GM12891 (cell line): Measurements from ENCODE around the gene AZI2. TPM values are rescaled to one million over a fixed set of nuclear protein-coding genes. Genes with fewer than 3 reads are reported as not detected.

Source experiments
- DNase-seq: peaks from one replicate; pipeline ENCODE4 v3.0.0; 2011; ENCODE audit warnings: low spot score; ENCODE audit not compliant: insufficient read length
- FAIRE-seq: peaks from 2 replicates; lab custom pipeline; 2011; peaks lifted over from hg19 to GRCh38; lab: Jason Lieb, UNC
- PAX5 ChIP-seq: IDR thresholded peaks from 2 replicates; pipeline ENCODE4 v1.6.1; 2011; ENCODE audit warnings: low read length, moderate library complexity, mild to moderate bottlenecking; ENCODE audit not compliant: insufficient read depth, severe bottlenecking
- POLR2A ChIP-seq: IDR thresholded peaks from 2 replicates; pipeline ENCODE4 v1.6.1; 2011; ENCODE audit warnings: low read depth, low read length, control low read depth
- POLR2AphosphoS5 ChIP-seq: IDR thresholded peaks from 2 replicates; pipeline ENCODE4 v1.6.1; 2011; ENCODE audit warnings: low read depth, low read length, control low read depth
- POU2F2 ChIP-seq: IDR thresholded peaks from 2 replicates; pipeline ENCODE4 v1.6.1; 2011; ENCODE audit warnings: low read depth, mild to moderate bottlenecking, control low read depth, low read length, moderate library complexity
- SPI1 ChIP-seq: IDR thresholded peaks from 2 replicates; pipeline ENCODE4 v1.6.1; 2011; ENCODE audit warnings: low read depth, low read length, control low read depth
- TAF1 ChIP-seq: IDR thresholded peaks from 2 replicates; pipeline ENCODE4 v1.6.1; 2011; ENCODE audit warnings: low read depth, low read length, control low read depth
- polyA plus RNA-seq: library from polyadenylated mRNA; unstranded; fragments of >200 nt; gene quantifications from one replicate; pipeline ENCODE4 v1.2.1, GENCODE V29; 2012; ENCODE audit warnings: low read depth, missing spikeins, inconsistent platforms; ENCODE audit not compliant: missing spikeins

AZI2 gene, protein sequence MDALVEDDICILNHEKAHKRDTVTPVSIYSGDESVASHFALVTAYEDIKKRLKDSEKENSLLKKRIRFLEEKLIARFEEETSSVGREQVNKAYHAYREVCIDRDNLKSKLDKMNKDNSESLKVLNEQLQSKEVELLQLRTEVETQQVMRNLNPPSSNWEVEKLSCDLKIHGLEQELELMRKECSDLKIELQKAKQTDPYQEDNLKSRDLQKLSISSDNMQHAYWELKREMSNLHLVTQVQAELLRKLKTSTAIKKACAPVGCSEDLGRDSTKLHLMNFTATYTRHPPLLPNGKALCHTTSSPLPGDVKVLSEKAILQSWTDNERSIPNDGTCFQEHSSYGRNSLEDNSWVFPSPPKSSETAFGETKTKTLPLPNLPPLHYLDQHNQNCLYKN
- polyA plus RNA-seq, result 27.8 TPM

- peak; percentile 51 for DNase-seq
- peak; percentile 100 for FAIRE-seq
- TF ChIP-seq POU2F2 (peak; percentile 30; the same call in 1 of the 2 replicates), PAX5 (no peak), TAF1 (peak; percentile 51), SPI1 (peak; percentile 73), POLR2AphosphoS5 (peak; percentile 81; the same call in 1 of the 2 replicates), POLR2A (peak; percentile 72)
Measured at GRCh38 chr3:28348629-28349468, at the start of gene AZI2, which contains the start of gene ZCWPW2. Gene AZI2 (minus strand): TSS chr3:28348824. CDS start chr3:28340617, 8,207 bp downstream. Gene ZCWPW2 (plus strand): TSS chr3:28348721. CDS start chr3:28413069, 64,348 bp downstream.

DNA sequence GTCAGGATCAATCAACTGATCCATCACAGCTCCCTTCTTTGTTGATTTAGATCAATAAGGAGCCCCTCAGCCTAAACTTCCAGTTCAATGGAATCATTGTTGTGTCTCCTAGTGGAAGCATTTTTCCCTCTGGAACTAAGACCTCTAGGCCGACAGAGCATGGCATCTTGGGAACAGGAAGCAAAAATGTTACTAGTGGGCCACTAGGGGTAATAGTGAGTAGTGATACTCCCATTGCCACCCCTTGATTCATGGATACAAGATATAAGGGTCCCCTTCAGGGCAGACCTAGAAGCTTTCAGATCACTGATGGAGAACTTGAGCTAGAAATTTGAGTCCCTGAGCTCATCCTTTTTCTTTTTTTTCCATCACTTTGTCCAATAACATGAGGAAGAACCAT lies 40.4 kb upstream of the AZI2 start:
- no peak for FAIRE-seq
- DNase-seq, result no peak
- TF ChIP-seq POLR2AphosphoS5 (no peak), POLR2A (no peak)

- DNase-seq, result no peak
- TF ChIP-seq POLR2AphosphoS5 (no peak), POU2F2 (no peak), SPI1 (peak; percentile 76)
- no peak for FAIRE-seq
Measured at GRCh38 chr3:28386049-28386448, 37.4 kb upstream of the AZI2 start.

- DNase-seq (no peak), FAIRE-seq (no peak)
- no peak for TF ChIP-seq POLR2AphosphoS5
- no peak for TF ChIP-seq POU2F2
- no peak for TF ChIP-seq PAX5
- TF ChIP-seq SPI1, result no peak
- no peak for TF ChIP-seq POLR2A
Measured at GRCh38 chr3:28376424-28376823, 27.8 kb upstream of the AZI2 start.

- no peak for TF ChIP-seq TAF1
- no peak for TF ChIP-seq SPI1
- no peak for TF ChIP-seq POLR2AphosphoS5
- TF ChIP-seq POU2F2, result no peak
- no peak for TF ChIP-seq POLR2A
- FAIRE-seq, result no peak
Measured at GRCh38 chr3:28349469-28350000, 911 bp upstream of the AZI2 start.

GRCh38 chr3:28348265-28348628 lies 377 bp downstream of the AZI2 start:
- TF ChIP-seq POLR2AphosphoS5 (no peak), PAX5 (no peak), POLR2A (no peak), TAF1 (no peak), SPI1 (no peak), POU2F2 (no peak)
- FAIRE-seq, result no peak
- DNase-seq, result no peak

More at GRCh38 chr3:28349469-28350000, 911 bp upstream of the AZI2 start:
- no peak for DNase-seq

GRCh38 chr3:28347374-28348264 lies 1.0 kb downstream of the AZI2 start:
- no peak for DNase-seq

GRCh38 chr3:28345690-28346089 lies 2.9 kb downstream of the AZI2 start:
- DNase-seq, result no peak
- FAIRE-seq, result no peak
- TF ChIP-seq SPI1 (no peak), PAX5 (no peak), POU2F2 (no peak), POLR2AphosphoS5 (no peak), TAF1 (no peak), POLR2A (no peak)

More at GRCh38 chr3:28347374-28348264, 1.0 kb downstream of the AZI2 start:
- no peak for FAIRE-seq
- TF ChIP-seq POLR2A (no peak), POU2F2 (no peak), SPI1 (no peak), TAF1 (no peak), PAX5 (no peak)
